ENCODE data around the gene PCDHA1.
A peak's percentile ranks its signal among the peaks of the same experiment; 100 is the strongest.

PCDHA1 gene

GRCh38 chr5:140978260-140978659 lies 192.3 kb downstream of the PCDHA1 start:
- TF ChIP-seq ZC3H10 (CRISPR knock-in tag; IDR thresholded peaks at IDR 0.05), result no peak
- no peak for TF ChIP-seq ZNF565 (CRISPR knock-in tag; conservative IDR thresholded peaks at IDR 0.05; ENCODE audit: low read depth)
- TF ChIP-seq, protein P1, sequence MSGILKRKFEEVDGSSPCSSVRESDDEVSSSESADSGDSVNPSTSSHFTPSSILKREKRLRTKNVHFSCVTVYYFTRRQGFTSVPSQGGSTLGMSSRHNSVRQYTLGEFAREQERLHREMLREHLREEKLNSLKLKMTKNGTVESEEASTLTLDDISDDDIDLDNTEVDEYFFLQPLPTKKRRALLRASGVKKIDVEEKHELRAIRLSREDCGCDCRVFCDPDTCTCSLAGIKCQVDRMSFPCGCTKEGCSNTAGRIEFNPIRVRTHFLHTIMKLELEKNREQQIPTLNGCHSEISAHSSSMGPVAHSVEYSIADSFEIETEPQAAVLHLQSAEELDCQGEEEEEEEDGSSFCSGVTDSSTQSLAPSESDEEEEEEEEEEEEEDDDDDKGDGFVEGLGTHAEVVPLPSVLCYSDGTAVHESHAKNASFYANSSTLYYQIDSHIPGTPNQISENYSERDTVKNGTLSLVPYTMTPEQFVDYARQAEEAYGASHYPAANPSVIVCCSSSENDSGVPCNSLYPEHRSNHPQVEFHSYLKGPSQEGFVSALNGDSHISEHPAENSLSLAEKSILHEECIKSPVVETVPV (CRISPR knock-in tag; IDR thresholded peaks at IDR 0.05), result no peak
- TF ChIP-seq PPARA (CRISPR knock-in tag; IDR thresholded peaks at IDR 0.05; ENCODE audit: borderline replicate concordance), result no peak
- TF ChIP-seq, protein P2, sequence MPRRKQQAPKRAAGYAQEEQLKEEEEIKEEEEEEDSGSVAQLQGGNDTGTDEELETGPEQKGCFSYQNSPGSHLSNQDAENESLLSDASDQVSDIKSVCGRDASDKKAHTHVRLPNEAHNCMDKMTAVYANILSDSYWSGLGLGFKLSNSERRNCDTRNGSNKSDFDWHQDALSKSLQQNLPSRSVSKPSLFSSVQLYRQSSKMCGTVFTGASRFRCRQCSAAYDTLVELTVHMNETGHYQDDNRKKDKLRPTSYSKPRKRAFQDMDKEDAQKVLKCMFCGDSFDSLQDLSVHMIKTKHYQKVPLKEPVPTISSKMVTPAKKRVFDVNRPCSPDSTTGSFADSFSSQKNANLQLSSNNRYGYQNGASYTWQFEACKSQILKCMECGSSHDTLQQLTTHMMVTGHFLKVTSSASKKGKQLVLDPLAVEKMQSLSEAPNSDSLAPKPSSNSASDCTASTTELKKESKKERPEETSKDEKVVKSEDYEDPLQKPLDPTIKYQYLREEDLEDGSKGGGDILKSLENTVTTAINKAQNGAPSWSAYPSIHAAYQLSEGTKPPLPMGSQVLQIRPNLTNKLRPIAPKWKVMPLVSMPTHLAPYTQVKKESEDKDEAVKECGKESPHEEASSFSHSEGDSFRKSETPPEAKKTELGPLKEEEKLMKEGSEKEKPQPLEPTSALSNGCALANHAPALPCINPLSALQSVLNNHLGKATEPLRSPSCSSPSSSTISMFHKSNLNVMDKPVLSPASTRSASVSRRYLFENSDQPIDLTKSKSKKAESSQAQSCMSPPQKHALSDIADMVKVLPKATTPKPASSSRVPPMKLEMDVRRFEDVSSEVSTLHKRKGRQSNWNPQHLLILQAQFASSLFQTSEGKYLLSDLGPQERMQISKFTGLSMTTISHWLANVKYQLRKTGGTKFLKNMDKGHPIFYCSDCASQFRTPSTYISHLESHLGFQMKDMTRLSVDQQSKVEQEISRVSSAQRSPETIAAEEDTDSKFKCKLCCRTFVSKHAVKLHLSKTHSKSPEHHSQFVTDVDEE (CRISPR knock-in tag; IDR thresholded peaks at IDR 0.05), result 0 out of 2 replicates have a peak, but pooled peaks have one; percentile 22
- TF ChIP-seq, protein P3, sequence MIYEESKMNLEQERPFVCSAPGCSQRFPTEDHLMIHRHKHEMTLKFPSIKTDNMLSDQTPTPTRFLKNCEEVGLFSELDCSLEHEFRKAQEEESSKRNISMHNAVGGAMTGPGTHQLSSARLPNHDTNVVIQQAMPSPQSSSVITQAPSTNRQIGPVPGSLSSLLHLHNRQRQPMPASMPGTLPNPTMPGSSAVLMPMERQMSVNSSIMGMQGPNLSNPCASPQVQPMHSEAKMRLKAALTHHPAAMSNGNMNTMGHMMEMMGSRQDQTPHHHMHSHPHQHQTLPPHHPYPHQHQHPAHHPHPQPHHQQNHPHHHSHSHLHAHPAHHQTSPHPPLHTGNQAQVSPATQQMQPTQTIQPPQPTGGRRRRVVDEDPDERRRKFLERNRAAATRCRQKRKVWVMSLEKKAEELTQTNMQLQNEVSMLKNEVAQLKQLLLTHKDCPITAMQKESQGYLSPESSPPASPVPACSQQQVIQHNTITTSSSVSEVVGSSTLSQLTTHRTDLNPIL (CRISPR knock-in tag; IDR thresholded peaks at IDR 0.05; ENCODE audit: low read depth), result no peak
- TF ChIP-seq BACH2 (CRISPR knock-in tag; IDR thresholded peaks at IDR 0.05; ENCODE audit: borderline replicate concordance), result no peak
- no peak for TF ChIP-seq PATZ1 (CRISPR knock-in tag; IDR thresholded peaks at IDR 0.05; ENCODE audit: borderline replicate concordance)
- TF ChIP-seq GLIS3 (CRISPR knock-in tag; IDR thresholded peaks at IDR 0.05), result no peak
- no peak for TF ChIP-seq ISL1 (CRISPR knock-in tag; IDR thresholded peaks at IDR 0.05)
- 0 out of 2 replicates have a peak, but pooled peaks have one; percentile 23 for TF ChIP-seq ZFP30 (CRISPR knock-in tag; IDR thresholded peaks at IDR 0.05)
- no peak for TF ChIP-seq ESRRG (CRISPR knock-in tag; IDR thresholded peaks at IDR 0.05)
- no peak for TF ChIP-seq TOX (CRISPR knock-in tag; IDR thresholded peaks at IDR 0.05; ENCODE audit: borderline replicate concordance)
- TF ChIP-seq ZNF8 (CRISPR knock-in tag; IDR thresholded peaks at IDR 0.05), result no peak
- 0 out of 2 replicates have a peak, but pooled peaks have one; percentile 26 for TF ChIP-seq TCF4 (CRISPR knock-in tag; IDR thresholded peaks at IDR 0.05; ENCODE audit: borderline replicate concordance)
- no peak for TF ChIP-seq ZFP3 (CRISPR knock-in tag; IDR thresholded peaks at IDR 0.05)
- peak; percentile 64; the same call in 2 of the 3 replicates for ATAC-seq

GRCh38 chr5:140978983-140979382 lies 193.0 kb downstream of the PCDHA1 start:
- ATAC-seq, result no peak
- TF ChIP-seq POU6F1 (CRISPR knock-in tag; IDR thresholded peaks at IDR 0.05; ENCODE audit: borderline replicate concordance, low read depth) (no peak), ISL1 (CRISPR knock-in tag; IDR thresholded peaks at IDR 0.05) (no peak), PATZ1 (CRISPR knock-in tag; IDR thresholded peaks at IDR 0.05; ENCODE audit: borderline replicate concordance) (no peak), SNAI2 (CRISPR knock-in tag; IDR thresholded peaks at IDR 0.05) (no peak), ZNF70 (CRISPR knock-in tag; IDR thresholded peaks at IDR 0.05) (no peak), OSR1 (CRISPR knock-in tag; IDR thresholded peaks at IDR 0.05) (no peak), CSDC2 (CRISPR knock-in tag; IDR thresholded peaks at IDR 0.05) (no peak), ZC3H10 (CRISPR knock-in tag; IDR thresholded peaks at IDR 0.05) (no peak), ZNF565 (CRISPR knock-in tag; conservative IDR thresholded peaks at IDR 0.05; ENCODE audit: low read depth) (no peak), TCF4 (CRISPR knock-in tag; IDR thresholded peaks at IDR 0.05; ENCODE audit: borderline replicate concordance) (no peak), ZNF8 (CRISPR knock-in tag; IDR thresholded peaks at IDR 0.05) (no peak)

All from SK-N-SH treated with all-trans-retinoic acid at 6 μM for 48 hours (cell line).